HEK293 (cell line): ENCODE measurements around the gene PDE10A.

Source experiments
- ATF2 ChIP-seq: fragments of 450-650 bp; formaldehyde crosslinking; IDR thresholded peaks from 2 replicates; pipeline ENCODE4 v1.5.1; 2016; ENCODE audit warnings: missing biosample characterization, missing genetic modification characterization, low read depth
- FEZF1 ChIP-seq: fragments of 450-650 bp; formaldehyde crosslinking; IDR thresholded peaks from 2 replicates; pipeline ENCODE4 v1.5.1; 2016; ENCODE audit warnings: missing biosample characterization, missing genetic modification characterization
- GLI2 ChIP-seq: fragments of 450-650 bp; formaldehyde crosslinking; IDR thresholded peaks from 2 replicates; pipeline ENCODE4; 2017; ENCODE audit warnings: missing biosample characterization, missing genetic modification characterization, low read depth, borderline replicate concordance
- GLIS1 ChIP-seq: fragments of 450-650 bp; formaldehyde crosslinking; IDR thresholded peaks from 2 replicates; pipeline ENCODE4 v1.5.1; 2016; ENCODE audit warnings: missing biosample characterization, missing genetic modification characterization
- GLIS2 ChIP-seq: fragments of 450-650 bp; formaldehyde crosslinking; IDR thresholded peaks from 2 replicates; pipeline ENCODE4 v1.5.1; 2016; ENCODE audit warnings: missing biosample characterization, missing genetic modification characterization
- KLF9 ChIP-seq: fragments of 450-650 bp; formaldehyde crosslinking; IDR thresholded peaks from 2 replicates; pipeline ENCODE4 v1.5.1; 2016; ENCODE audit warnings: missing biosample characterization, missing genetic modification characterization, low read depth
- REPIN1 ChIP-seq: fragments of 450-650 bp; formaldehyde crosslinking; IDR thresholded peaks from 2 replicates; pipeline ENCODE4 v1.5.1; 2017; ENCODE audit warnings: missing biosample characterization, missing genetic modification characterization, low read depth
- SALL2 ChIP-seq: fragments of 450-650 bp; formaldehyde crosslinking; IDR thresholded peaks from 2 replicates; pipeline ENCODE4 v1.5.0; 2017; ENCODE audit warnings: missing biosample characterization, mild to moderate bottlenecking, missing genetic modification characterization, borderline replicate concordance
- ZBTB7A ChIP-seq: fragments of 450-650 bp; formaldehyde crosslinking; IDR thresholded peaks from 2 replicates; pipeline ENCODE4 v1.5.1; 2016; ENCODE audit warnings: low read depth, missing biosample characterization, missing genetic modification characterization
- ZFP41 ChIP-seq: fragments of 450-650 bp; formaldehyde crosslinking; IDR thresholded peaks from 2 replicates; pipeline ENCODE4 v1.5.1; 2016; ENCODE audit warnings: missing biosample characterization, missing genetic modification characterization, borderline replicate concordance
- ZIC2 ChIP-seq: fragments of 450-650 bp; formaldehyde crosslinking; IDR thresholded peaks from 2 replicates; pipeline ENCODE4 v1.5.1; 2016; ENCODE audit warnings: missing biosample characterization, missing genetic modification characterization
- ZNF280C ChIP-seq: fragments of 450-650 bp; formaldehyde crosslinking; IDR thresholded peaks from 2 replicates; pipeline ENCODE4 v1.5.1; 2016; ENCODE audit warnings: missing biosample characterization, missing genetic modification characterization
- ZNF433 ChIP-seq: fragments of 450-650 bp; formaldehyde crosslinking; IDR thresholded peaks from 2 replicates; pipeline ENCODE4 v1.5.1; 2016; ENCODE audit warnings: missing biosample characterization, missing genetic modification characterization, low read depth
- ZNF48 ChIP-seq: fragments of 450-650 bp; formaldehyde crosslinking; IDR thresholded peaks from 2 replicates; pipeline ENCODE4 v1.5.1; 2016; ENCODE audit warnings: missing biosample characterization, missing genetic modification characterization
- ZNF518A ChIP-seq: fragments of 450-650 bp; formaldehyde crosslinking; conservative IDR thresholded peaks from 2 replicates; pipeline ENCODE4 v1.5.1; 2016; ENCODE audit warnings: low read depth, missing biosample characterization, missing genetic modification characterization
- ZNF692 ChIP-seq: fragments of 450-650 bp; formaldehyde crosslinking; IDR thresholded peaks from 2 replicates; pipeline ENCODE4 v1.5.1; 2016; ENCODE audit warnings: missing biosample characterization, missing genetic modification characterization
- ZNF76 ChIP-seq: fragments of 450-650 bp; formaldehyde crosslinking; IDR thresholded peaks from 2 replicates; pipeline ENCODE4; 2016; ENCODE audit warnings: low read depth, missing biosample characterization, missing genetic modification characterization, borderline replicate concordance
- ZNF785 ChIP-seq: fragments of 450-650 bp; formaldehyde crosslinking; IDR thresholded peaks from 2 replicates; pipeline ENCODE4 v1.5.1; 2016; ENCODE audit warnings: missing biosample characterization, missing genetic modification characterization
- TF ChIP-seq, protein P1 (sequence below): fragments of 450-650 bp; formaldehyde crosslinking; optimal IDR thresholded peaks from 2 replicates; pipeline ENCODE3; 2016; ENCODE audit warnings: missing biosample characterization, mild to moderate bottlenecking, missing genetic modification characterization
- TF ChIP-seq, protein P2 (sequence below): fragments of 450-650 bp; formaldehyde crosslinking; IDR thresholded peaks from 2 replicates; pipeline ENCODE4 v1.5.1; 2016; ENCODE audit warnings: missing biosample characterization, missing genetic modification characterization
- TF ChIP-seq, protein P3 (sequence below): fragments of 450-650 bp; formaldehyde crosslinking; IDR thresholded peaks from 2 replicates; pipeline ENCODE4 v1.5.1; 2016; ENCODE audit warnings: missing biosample characterization, missing genetic modification characterization

PDE10A gene

GRCh38 chr6:165308926-165309731, 353.9 kb downstream of the PDE10A start, which contains the start of gene C6orf118 (continued):
- TF ChIP-seq ZNF692 (tag by site-specific recombination) (peak; percentile 49; the same call in 1 of the 2 replicates), ZNF785 (tag by site-specific recombination) (no peak), ZNF433 (tag by site-specific recombination) (no peak), ZNF48 (tag by site-specific recombination) (no peak), REPIN1 (tag by site-specific recombination) (no peak), ZNF76 (tag by site-specific recombination) (peak; percentile 27; the same call in 1 of the 2 replicates), SALL2 (no peak), ZNF518A (tag by site-specific recombination) (no peak), GLI2 (tag by site-specific recombination) (no peak), KLF9 (tag by site-specific recombination) (peak; percentile 74), ZIC2 (tag by site-specific recombination) (peak; percentile 38; the same call in 1 of the 2 replicates), ZBTB7A (tag by site-specific recombination) (no peak), GLIS1 (tag by site-specific recombination) (peak; percentile 65), GLIS2 (tag by site-specific recombination) (peak; percentile 79), ATF2 (tag by site-specific recombination) (no peak), FEZF1 (tag by site-specific recombination) (no peak), ZNF280C (tag by site-specific recombination) (no peak), ZFP41 (no peak)
- TF ChIP-seq, protein P1, sequence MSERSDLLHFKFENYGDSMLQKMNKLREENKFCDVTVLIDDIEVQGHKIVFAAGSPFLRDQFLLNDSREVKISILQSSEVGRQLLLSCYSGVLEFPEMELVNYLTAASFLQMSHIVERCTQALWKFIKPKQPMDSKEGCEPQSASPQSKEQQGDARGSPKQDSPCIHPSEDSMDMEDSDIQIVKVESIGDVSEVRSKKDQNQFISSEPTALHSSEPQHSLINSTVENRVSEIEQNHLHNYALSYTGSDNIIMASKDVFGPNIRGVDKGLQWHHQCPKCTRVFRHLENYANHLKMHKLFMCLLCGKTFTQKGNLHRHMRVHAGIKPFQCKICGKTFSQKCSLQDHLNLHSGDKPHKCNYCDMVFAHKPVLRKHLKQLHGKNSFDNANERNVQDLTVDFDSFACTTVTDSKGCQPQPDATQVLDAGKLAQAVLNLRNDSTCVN, result peak; percentile 74
- TF ChIP-seq, protein P2, sequence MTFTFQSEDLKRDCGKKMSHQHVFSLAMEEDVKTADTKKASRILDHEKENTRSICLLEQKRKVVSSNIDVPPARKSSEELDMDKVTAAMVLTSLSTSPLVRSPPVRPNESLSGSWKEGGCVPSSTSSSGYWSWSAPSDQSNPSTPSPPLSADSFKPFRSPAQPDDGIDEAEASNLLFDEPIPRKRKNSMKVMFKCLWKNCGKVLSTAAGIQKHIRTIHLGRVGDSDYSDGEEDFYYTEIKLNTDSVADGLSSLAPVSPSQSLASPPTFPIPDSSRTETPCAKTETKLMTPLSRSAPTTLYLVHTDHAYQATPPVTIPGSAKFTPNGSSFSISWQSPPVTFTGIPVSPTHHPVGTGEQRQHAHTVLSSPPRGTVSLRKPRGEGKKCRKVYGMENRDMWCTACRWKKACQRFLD (tag by site-specific recombination), result no peak
- TF ChIP-seq, protein P3, sequence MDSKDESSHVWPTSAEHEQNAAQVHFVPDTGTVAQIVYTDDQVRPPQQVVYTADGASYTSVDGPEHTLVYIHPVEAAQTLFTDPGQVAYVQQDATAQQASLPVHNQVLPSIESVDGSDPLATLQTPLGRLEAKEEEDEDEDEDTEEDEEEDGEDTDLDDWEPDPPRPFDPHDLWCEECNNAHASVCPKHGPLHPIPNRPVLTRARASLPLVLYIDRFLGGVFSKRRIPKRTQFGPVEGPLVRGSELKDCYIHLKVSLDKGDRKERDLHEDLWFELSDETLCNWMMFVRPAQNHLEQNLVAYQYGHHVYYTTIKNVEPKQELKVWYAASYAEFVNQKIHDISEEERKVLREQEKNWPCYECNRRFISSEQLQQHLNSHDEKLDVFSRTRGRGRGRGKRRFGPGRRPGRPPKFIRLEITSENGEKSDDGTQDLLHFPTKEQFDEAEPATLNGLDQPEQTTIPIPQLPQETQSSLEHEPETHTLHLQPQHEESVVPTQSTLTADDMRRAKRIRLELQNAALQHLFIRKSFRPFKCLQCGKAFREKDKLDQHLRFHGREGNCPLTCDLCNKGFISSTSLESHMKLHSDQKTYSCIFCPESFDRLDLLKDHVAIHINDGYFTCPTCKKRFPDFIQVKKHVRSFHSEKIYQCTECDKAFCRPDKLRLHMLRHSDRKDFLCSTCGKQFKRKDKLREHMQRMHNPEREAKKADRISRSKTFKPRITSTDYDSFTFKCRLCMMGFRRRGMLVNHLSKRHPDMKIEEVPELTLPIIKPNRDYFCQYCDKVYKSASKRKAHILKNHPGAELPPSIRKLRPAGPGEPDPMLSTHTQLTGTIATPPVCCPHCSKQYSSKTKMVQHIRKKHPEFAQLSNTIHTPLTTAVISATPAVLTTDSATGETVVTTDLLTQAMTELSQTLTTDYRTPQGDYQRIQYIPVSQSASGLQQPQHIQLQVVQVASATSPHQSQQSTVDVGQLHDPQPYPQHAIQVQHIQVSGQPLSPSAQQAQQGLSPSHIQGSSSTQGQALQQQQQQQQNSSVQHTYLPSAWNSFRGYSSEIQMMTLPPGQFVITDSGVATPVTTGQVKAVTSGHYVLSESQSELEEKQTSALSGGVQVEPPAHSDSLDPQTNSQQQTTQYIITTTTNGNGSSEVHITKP, result peak; percentile 14; the same call in 1 of the 2 replicates
